H1 (cell line): ENCODE data around the gene MCF2L. TPM values are rescaled to one million over a fixed set of nuclear protein-coding genes. Genes with fewer than 3 reads are reported as not detected.

Experiments used
- BACH1 ChIP-seq: IDR thresholded peaks from 2 replicates; pipeline ENCODE4 v1.6.1; 2012; ENCODE audit warnings: low read length, improper control_type of control experiment
- BRCA1 ChIP-seq: IDR thresholded peaks from 2 replicates; pipeline ENCODE4 v1.6.1; 2012; ENCODE audit warnings: low read depth, low read length, improper control_type of control experiment
- CBX5 ChIP-seq: fragments of 300-800, 300-1000 bp; sonication (generic); IDR thresholded peaks from 2 replicates; pipeline ENCODE4 v1.7.1; 2016; ENCODE audit warnings: antibody characterized with exemption, low read length, low read depth
- CBX8 ChIP-seq: fragments of 300-800, 300-1000 bp; sonication (generic); IDR thresholded peaks from 2 replicates; pipeline ENCODE4 v1.7.1; 2016; ENCODE audit warnings: low read depth, low read length, borderline replicate concordance
- CEBPB ChIP-seq: IDR thresholded peaks from 2 replicates; pipeline ENCODE4 v1.6.1; 2012; ENCODE audit warnings: low read depth, low read length
- EZH2 ChIP-seq: fragments of 200-600 bp; sonication (generic); IDR thresholded peaks from 2 replicates; pipeline ENCODE4 v1.7.1; 2012; ENCODE audit warnings: low read depth, mild to moderate bottlenecking, moderate library complexity, low read length, inconsistent platforms; ENCODE audit not compliant: severe bottlenecking
- HDAC2 ChIP-seq, 2 experiments: fragments of 300-600 bp in 1 of 2; sonication (generic) in 1 of 2; IDR thresholded peaks; 2 replicates each; pipeline ENCODE4 v1.6.1; 2011 to 2012; ENCODE audit warnings: low read depth in 2 of 2, low read length in 2 of 2, mild to moderate bottlenecking in 2 of 2, moderate library complexity in 2 of 2, borderline replicate concordance in 1 of 2, inconsistent platforms in 1 of 2
- SRF ChIP-seq: IDR thresholded peaks from 2 replicates; pipeline ENCODE4 v1.6.1; 2011; ENCODE audit warnings: mild to moderate bottlenecking, low read depth, low read length, moderate library complexity
- polyA plus RNA-seq, 7 experiments: library from polyadenylated mRNA; depleted of rRNA in 3 of 7; stranded (reverse) in 5 of 7; unstranded in 2 of 7; fragments of >200 nt in 5 of 7; fragments of 200-250 nt in 2 of 7; gene quantifications; 1 replicate in 5 of 7; 2 replicates in 1 of 7; 4 replicates in 1 of 7; pipeline versions ENCODE4 v1.2.1 to v1.2.3, GENCODE V29; 2011 to 2013; ENCODE audit warnings: missing spikeins in 2 of 7, mixed read lengths in 2 of 7
- total RNA-seq: library from RNA; stranded (reverse); fragmentation: NEBNext Ultra II Directional; extraction: Animal tissue kit (Norgen Biotek cat#: 25700); gene quantifications from 2 replicates; pipeline ENCODE4 v1.2.1, GENCODE V29; 2021
- TF ChIP-seq, protein P1 (sequence below): fragments of 300-600 bp; sonication (generic); IDR thresholded peaks from 2 replicates; pipeline ENCODE4 v1.7.1; 2012; ENCODE audit warnings: low read length, moderate library complexity, mild to moderate bottlenecking, inconsistent platforms; ENCODE audit not compliant: insufficient replicate concordance
- TF ChIP-seq, protein P2 (sequence below): IDR thresholded peaks from 2 replicates; pipeline ENCODE4 v1.6.1; 2011; ENCODE audit warnings: low read depth, mild to moderate bottlenecking, low read length; ENCODE audit not compliant: insufficient read depth
- TF ChIP-seq, protein P3 (sequence below): IDR thresholded peaks from 2 replicates; pipeline ENCODE4 v1.6.1; 2012; ENCODE audit warnings: inconsistent platforms

MCF2L gene
- total and polyA plus RNA-seq, 2 of the 8 experiments (the other 6 are each of a cell fraction or from before 2014, with no cell fraction given): 10.1 to 24.4 TPM

DNA sequence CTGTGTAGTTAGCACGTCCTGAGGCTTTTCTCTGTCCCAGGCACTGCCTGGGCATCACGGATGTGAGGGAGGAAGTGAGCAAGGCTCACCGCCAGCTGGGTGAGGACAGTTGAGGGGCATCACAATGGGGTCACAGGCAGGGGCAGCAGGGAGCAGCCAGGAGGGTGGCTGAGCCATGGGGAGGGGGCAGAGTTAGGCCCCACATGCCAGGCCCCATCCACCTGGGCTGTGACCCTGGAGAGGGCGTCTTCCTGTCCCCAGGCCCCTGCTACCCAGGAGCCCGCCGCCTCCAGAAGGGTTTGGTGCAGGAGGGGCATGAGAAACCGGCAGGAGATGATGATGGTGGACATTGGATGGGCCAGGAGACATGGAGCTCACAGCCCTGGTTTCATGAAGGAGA is 79.8 kb downstream of the MCF2L start (continued):
- TF ChIP-seq, protein P1, sequence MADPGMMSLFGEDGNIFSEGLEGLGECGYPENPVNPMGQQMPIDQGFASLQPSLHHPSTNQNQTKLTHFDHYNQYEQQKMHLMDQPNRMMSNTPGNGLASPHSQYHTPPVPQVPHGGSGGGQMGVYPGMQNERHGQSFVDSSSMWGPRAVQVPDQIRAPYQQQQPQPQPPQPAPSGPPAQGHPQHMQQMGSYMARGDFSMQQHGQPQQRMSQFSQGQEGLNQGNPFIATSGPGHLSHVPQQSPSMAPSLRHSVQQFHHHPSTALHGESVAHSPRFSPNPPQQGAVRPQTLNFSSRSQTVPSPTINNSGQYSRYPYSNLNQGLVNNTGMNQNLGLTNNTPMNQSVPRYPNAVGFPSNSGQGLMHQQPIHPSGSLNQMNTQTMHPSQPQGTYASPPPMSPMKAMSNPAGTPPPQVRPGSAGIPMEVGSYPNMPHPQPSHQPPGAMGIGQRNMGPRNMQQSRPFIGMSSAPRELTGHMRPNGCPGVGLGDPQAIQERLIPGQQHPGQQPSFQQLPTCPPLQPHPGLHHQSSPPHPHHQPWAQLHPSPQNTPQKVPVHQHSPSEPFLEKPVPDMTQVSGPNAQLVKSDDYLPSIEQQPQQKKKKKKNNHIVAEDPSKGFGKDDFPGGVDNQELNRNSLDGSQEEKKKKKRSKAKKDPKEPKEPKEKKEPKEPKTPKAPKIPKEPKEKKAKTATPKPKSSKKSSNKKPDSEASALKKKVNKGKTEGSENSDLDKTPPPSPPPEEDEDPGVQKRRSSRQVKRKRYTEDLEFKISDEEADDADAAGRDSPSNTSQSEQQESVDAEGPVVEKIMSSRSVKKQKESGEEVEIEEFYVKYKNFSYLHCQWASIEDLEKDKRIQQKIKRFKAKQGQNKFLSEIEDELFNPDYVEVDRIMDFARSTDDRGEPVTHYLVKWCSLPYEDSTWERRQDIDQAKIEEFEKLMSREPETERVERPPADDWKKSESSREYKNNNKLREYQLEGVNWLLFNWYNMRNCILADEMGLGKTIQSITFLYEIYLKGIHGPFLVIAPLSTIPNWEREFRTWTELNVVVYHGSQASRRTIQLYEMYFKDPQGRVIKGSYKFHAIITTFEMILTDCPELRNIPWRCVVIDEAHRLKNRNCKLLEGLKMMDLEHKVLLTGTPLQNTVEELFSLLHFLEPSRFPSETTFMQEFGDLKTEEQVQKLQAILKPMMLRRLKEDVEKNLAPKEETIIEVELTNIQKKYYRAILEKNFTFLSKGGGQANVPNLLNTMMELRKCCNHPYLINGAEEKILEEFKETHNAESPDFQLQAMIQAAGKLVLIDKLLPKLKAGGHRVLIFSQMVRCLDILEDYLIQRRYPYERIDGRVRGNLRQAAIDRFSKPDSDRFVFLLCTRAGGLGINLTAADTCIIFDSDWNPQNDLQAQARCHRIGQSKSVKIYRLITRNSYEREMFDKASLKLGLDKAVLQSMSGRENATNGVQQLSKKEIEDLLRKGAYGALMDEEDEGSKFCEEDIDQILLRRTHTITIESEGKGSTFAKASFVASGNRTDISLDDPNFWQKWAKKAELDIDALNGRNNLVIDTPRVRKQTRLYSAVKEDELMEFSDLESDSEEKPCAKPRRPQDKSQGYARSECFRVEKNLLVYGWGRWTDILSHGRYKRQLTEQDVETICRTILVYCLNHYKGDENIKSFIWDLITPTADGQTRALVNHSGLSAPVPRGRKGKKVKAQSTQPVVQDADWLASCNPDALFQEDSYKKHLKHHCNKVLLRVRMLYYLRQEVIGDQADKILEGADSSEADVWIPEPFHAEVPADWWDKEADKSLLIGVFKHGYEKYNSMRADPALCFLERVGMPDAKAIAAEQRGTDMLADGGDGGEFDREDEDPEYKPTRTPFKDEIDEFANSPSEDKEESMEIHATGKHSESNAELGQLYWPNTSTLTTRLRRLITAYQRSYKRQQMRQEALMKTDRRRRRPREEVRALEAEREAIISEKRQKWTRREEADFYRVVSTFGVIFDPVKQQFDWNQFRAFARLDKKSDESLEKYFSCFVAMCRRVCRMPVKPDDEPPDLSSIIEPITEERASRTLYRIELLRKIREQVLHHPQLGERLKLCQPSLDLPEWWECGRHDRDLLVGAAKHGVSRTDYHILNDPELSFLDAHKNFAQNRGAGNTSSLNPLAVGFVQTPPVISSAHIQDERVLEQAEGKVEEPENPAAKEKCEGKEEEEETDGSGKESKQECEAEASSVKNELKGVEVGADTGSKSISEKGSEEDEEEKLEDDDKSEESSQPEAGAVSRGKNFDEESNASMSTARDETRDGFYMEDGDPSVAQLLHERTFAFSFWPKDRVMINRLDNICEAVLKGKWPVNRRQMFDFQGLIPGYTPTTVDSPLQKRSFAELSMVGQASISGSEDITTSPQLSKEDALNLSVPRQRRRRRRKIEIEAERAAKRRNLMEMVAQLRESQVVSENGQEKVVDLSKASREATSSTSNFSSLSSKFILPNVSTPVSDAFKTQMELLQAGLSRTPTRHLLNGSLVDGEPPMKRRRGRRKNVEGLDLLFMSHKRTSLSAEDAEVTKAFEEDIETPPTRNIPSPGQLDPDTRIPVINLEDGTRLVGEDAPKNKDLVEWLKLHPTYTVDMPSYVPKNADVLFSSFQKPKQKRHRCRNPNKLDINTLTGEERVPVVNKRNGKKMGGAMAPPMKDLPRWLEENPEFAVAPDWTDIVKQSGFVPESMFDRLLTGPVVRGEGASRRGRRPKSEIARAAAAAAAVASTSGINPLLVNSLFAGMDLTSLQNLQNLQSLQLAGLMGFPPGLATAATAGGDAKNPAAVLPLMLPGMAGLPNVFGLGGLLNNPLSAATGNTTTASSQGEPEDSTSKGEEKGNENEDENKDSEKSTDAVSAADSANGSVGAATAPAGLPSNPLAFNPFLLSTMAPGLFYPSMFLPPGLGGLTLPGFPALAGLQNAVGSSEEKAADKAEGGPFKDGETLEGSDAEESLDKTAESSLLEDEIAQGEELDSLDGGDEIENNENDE: no peak
- TF ChIP-seq, protein P2, sequence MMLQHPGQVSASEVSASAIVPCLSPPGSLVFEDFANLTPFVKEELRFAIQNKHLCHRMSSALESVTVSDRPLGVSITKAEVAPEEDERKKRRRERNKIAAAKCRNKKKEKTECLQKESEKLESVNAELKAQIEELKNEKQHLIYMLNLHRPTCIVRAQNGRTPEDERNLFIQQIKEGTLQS: no peak
- TF ChIP-seq, protein P3, sequence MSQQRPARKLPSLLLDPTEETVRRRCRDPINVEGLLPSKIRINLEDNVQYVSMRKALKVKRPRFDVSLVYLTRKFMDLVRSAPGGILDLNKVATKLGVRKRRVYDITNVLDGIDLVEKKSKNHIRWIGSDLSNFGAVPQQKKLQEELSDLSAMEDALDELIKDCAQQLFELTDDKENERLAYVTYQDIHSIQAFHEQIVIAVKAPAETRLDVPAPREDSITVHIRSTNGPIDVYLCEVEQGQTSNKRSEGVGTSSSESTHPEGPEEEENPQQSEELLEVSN: no peak
- no peak for TF ChIP-seq HDAC2 (IDR thresholded peaks at IDR 0.05; ENCODE audit: borderline replicate concordance in 1 of 2, low read depth in 2 of 2, low read length in 2 of 2)
- no peak for TF ChIP-seq CBX5
- TF ChIP-seq CBX8: no peak
- no peak for TF ChIP-seq SRF
- TF ChIP-seq CEBPB: no peak
- no peak for TF ChIP-seq EZH2
- TF ChIP-seq BACH1: no peak
- TF ChIP-seq BRCA1: no peak
